Loucy (cell line): ENCODE data around the gene MCIDAS.

Source experiments
- CTCF ChIP-seq: fragments of 200-600 bp; sonication (generic); conservative IDR thresholded peaks from 2 replicates; pipeline ENCODE4 v1.5.1; 2014; ENCODE audit warnings: mild to moderate bottlenecking, antibody characterized with exemption, low read length
- EZH2phosphoT487 ChIP-seq: fragments of 200-600 bp; IDR thresholded peaks from 2 replicates; pipeline ENCODE4 v1.6.1; 2018; ENCODE audit warnings: antibody characterized with exemption, mild to moderate bottlenecking, moderate library complexity, borderline replicate concordance

GRCh38 chr5:55241746-55242145 is 14.6 kb upstream of the MCIDAS start:
- TF ChIP-seq CTCF (no peak), EZH2phosphoT487 (no peak)
